HEK293 (cell line): ENCODE measurements around the gene PSMG2.

ENCODE experiments used
- AEBP2 ChIP-seq: fragments of 450-650 bp; formaldehyde crosslinking; IDR thresholded peaks from 2 replicates; pipeline ENCODE4 v1.5.1; 2016; ENCODE audit warnings: missing biosample characterization, missing genetic modification characterization, borderline replicate concordance
- BCL11B ChIP-seq: fragments of 450-650 bp; formaldehyde crosslinking; IDR thresholded peaks from 2 replicates; pipeline ENCODE4 v1.5.1; 2016; ENCODE audit warnings: low read depth, missing biosample characterization, missing genetic modification characterization
- BCL6B ChIP-seq: fragments of 450-650 bp; formaldehyde crosslinking; IDR thresholded peaks from 2 replicates; pipeline ENCODE4 v1.5.1; 2017; ENCODE audit warnings: missing biosample characterization, missing genetic modification characterization
- IKZF3 ChIP-seq: fragments of 450-650 bp; IDR thresholded peaks from 2 replicates; pipeline ENCODE4 v1.5.0; 2018; ENCODE audit warnings: missing biosample characterization, mild to moderate bottlenecking, missing genetic modification characterization, moderate library complexity
- MZF1 ChIP-seq: fragments of 450-650 bp; formaldehyde crosslinking; IDR thresholded peaks from 2 replicates; pipeline ENCODE4 v1.5.1; 2017; ENCODE audit warnings: missing biosample characterization, missing genetic modification characterization, borderline replicate concordance
- RBAK ChIP-seq: fragments of 450-650 bp; formaldehyde crosslinking; IDR thresholded peaks from 2 replicates; pipeline ENCODE4 v1.5.1; 2016; ENCODE audit warnings: missing biosample characterization, missing genetic modification characterization
- REPIN1 ChIP-seq: fragments of 450-650 bp; formaldehyde crosslinking; IDR thresholded peaks from 2 replicates; pipeline ENCODE4 v1.5.1; 2017; ENCODE audit warnings: missing biosample characterization, missing genetic modification characterization, low read depth
- REST ChIP-seq: fragments of 450-650 bp; formaldehyde crosslinking; IDR thresholded peaks from 2 replicates; pipeline ENCODE4 v1.5.1; 2016; ENCODE audit warnings: missing biosample characterization, missing genetic modification characterization
- SALL2 ChIP-seq: fragments of 450-650 bp; formaldehyde crosslinking; IDR thresholded peaks from 2 replicates; pipeline ENCODE4 v1.5.0; 2017; ENCODE audit warnings: missing biosample characterization, mild to moderate bottlenecking, missing genetic modification characterization, borderline replicate concordance
- TCF7L2 ChIP-seq: IDR thresholded peaks from 2 replicates; pipeline ENCODE4 v1.6.1; 2011; ENCODE audit warnings: low read depth, mild to moderate bottlenecking, inconsistent platforms, low read length, moderate library complexity, borderline replicate concordance
- ZFP3 ChIP-seq: fragments of 450-650 bp; formaldehyde crosslinking; IDR thresholded peaks from 2 replicates; pipeline ENCODE4 v1.5.1; 2016; ENCODE audit warnings: low read depth, missing biosample characterization, missing genetic modification characterization
- ZIC2 ChIP-seq: fragments of 450-650 bp; formaldehyde crosslinking; IDR thresholded peaks from 2 replicates; pipeline ENCODE4 v1.5.1; 2016; ENCODE audit warnings: missing biosample characterization, missing genetic modification characterization
- ZNF133 ChIP-seq: fragments of 450-650 bp; formaldehyde crosslinking; IDR thresholded peaks from 2 replicates; pipeline ENCODE4 v1.5.1; 2016; ENCODE audit warnings: missing biosample characterization, missing genetic modification characterization
- ZNF266 ChIP-seq: fragments of 450-650 bp; formaldehyde crosslinking; IDR thresholded peaks from 2 replicates; pipeline ENCODE4 v1.5.1; 2016; ENCODE audit warnings: missing biosample characterization, missing genetic modification characterization, low read depth
- ZNF274 ChIP-seq, 2 experiments: fragments of 200-500 bp in 1 of 2; fragments of 450-650 bp in 1 of 2; sonication (Bioruptor generic) in 1 of 2; formaldehyde crosslinking in 1 of 2; IDR thresholded peaks; 2 replicates each; pipeline versions ENCODE4 v1.5.1 to v1.6.1; 2014 to 2016; ENCODE audit warnings: borderline replicate concordance in 1 of 2, inconsistent platforms in 1 of 2, low read length in 1 of 2, missing biosample characterization in 1 of 2, missing genetic modification characterization in 1 of 2
- ZNF292 ChIP-seq: fragments of 450-650 bp; formaldehyde crosslinking; IDR thresholded peaks from 2 replicates; pipeline ENCODE4 v1.5.1; 2016; ENCODE audit warnings: low read depth, missing biosample characterization, missing genetic modification characterization, borderline replicate concordance
- ZNF311 ChIP-seq: fragments of 450-650 bp; formaldehyde crosslinking; IDR thresholded peaks from 2 replicates; pipeline ENCODE4 v1.5.1; 2017; ENCODE audit warnings: missing biosample characterization, missing genetic modification characterization, borderline replicate concordance
- ZNF585B ChIP-seq: fragments of 450-650 bp; formaldehyde crosslinking; IDR thresholded peaks from 2 replicates; pipeline ENCODE4 v1.5.1; 2016; ENCODE audit warnings: missing biosample characterization, missing genetic modification characterization
- ZNF596 ChIP-seq: fragments of 450-650 bp; IDR thresholded peaks from 2 replicates; pipeline ENCODE4 v1.5.0; 2018; ENCODE audit warnings: missing biosample characterization, mild to moderate bottlenecking, missing genetic modification characterization, moderate library complexity
- ZNF610 ChIP-seq: fragments of 450-650 bp; formaldehyde crosslinking; IDR thresholded peaks from 2 replicates; pipeline ENCODE4 v1.5.1; 2016; ENCODE audit warnings: missing biosample characterization, missing genetic modification characterization, borderline replicate concordance
- ZNF639 ChIP-seq: fragments of 450-650 bp; formaldehyde crosslinking; IDR thresholded peaks from 2 replicates; pipeline ENCODE4 v1.5.1; 2016; ENCODE audit warnings: missing biosample characterization, missing genetic modification characterization
- ZNF677 ChIP-seq: fragments of 450-650 bp; IDR thresholded peaks from 2 replicates; pipeline ENCODE4 v1.5.0; 2018; ENCODE audit warnings: missing biosample characterization, mild to moderate bottlenecking, missing genetic modification characterization, moderate library complexity
- ZNF704 ChIP-seq: fragments of 450-650 bp; formaldehyde crosslinking; IDR thresholded peaks from 2 replicates; pipeline ENCODE4 v1.5.1; 2016; ENCODE audit warnings: missing biosample characterization, missing genetic modification characterization
- ZNF707 ChIP-seq: fragments of 450-650 bp; formaldehyde crosslinking; IDR thresholded peaks from 2 replicates; pipeline ENCODE4 v1.5.1; 2016; ENCODE audit warnings: missing biosample characterization, missing genetic modification characterization
- ZSCAN23 ChIP-seq: fragments of 450-650 bp; formaldehyde crosslinking; IDR thresholded peaks from 2 replicates; pipeline ENCODE4 v1.5.1; 2016; ENCODE audit warnings: missing biosample characterization, missing genetic modification characterization
- ZSCAN4 ChIP-seq: fragments of 450-650 bp; formaldehyde crosslinking; IDR thresholded peaks from 2 replicates; pipeline ENCODE4 v1.5.1; 2017; ENCODE audit warnings: missing biosample characterization, missing genetic modification characterization
- ZSCAN5A ChIP-seq: fragments of 450-650 bp; formaldehyde crosslinking; IDR thresholded peaks from 2 replicates; pipeline ENCODE4 v1.5.1; 2016; ENCODE audit warnings: missing biosample characterization, missing genetic modification characterization

The PSMG2 gene

GRCh38 chr18:12656938-12657683 is 45.7 kb upstream of the PSMG2 start (continued):
- TF ChIP-seq ZSCAN4 (tag by site-specific recombination) (no peak; the same call in 1 of the 2 replicates), REPIN1 (tag by site-specific recombination) (no peak), ZNF610 (tag by site-specific recombination) (no peak), ZNF292 (tag by site-specific recombination) (no peak), ZIC2 (tag by site-specific recombination) (peak; percentile 47; the same call in 1 of the 2 replicates), ZSCAN5A (tag by site-specific recombination) (no peak), ZNF274 (IDR thresholded peaks at IDR 0.05; ENCODE audit: low read length) (no peak), ZNF274 (tag by site-specific recombination; IDR thresholded peaks at IDR 0.05; ENCODE audit: borderline replicate concordance) (no peak), TCF7L2 (no peak), MZF1 (no peak), ZNF704 (tag by site-specific recombination) (no peak), BCL6B (tag by site-specific recombination) (no peak), ZNF707 (tag by site-specific recombination) (no peak), AEBP2 (no peak), ZNF585B (tag by site-specific recombination) (no peak), ZNF133 (tag by site-specific recombination) (no peak), RBAK (tag by site-specific recombination) (no peak), ZNF677 (tag by site-specific recombination) (no peak), SALL2 (tag by site-specific recombination) (no peak), ZFP3 (no peak), IKZF3 (no peak), ZNF266 (tag by site-specific recombination) (no peak), ZSCAN23 (tag by site-specific recombination) (no peak), ZNF311 (tag by site-specific recombination) (no peak), ZNF596 (tag by site-specific recombination) (no peak), BCL11B (tag by site-specific recombination) (no peak), REST (no peak), ZNF639 (tag by site-specific recombination) (no peak)
